CD4-positive, alpha-beta T cell (primary cell): ENCODE data around the gene MRPL19. TPM values are rescaled to one million over a fixed set of nuclear protein-coding genes. Genes with fewer than 3 reads are reported as not detected.

Experiments
- ATAC-seq: fragments of 200-7000 bp; cut with Tn5 transposase; one replicate; pipeline ENCODE4 v1.10.0; 2022; ENCODE audit warnings: mild to moderate bottlenecking; ENCODE audit not compliant: poor library complexity
- CTCF ChIA-PET: fragments of 350-600 bp; sonication (Branson Sonifier 250); formaldehyde crosslinking; loops from one replicate; lab custom pipeline; 2021; ENCODE audit warnings: antibody characterized with exemption, inconsistent platforms; lab: Charles Lee
- POLR2A ChIA-PET: fragments of 350-600 bp; sonication (Branson Sonifier 250); formaldehyde crosslinking; loops from one replicate; lab custom pipeline; 2021; ENCODE audit warnings: antibody characterized with exemption, inconsistent platforms; lab: Charles Lee
- DNase-seq, 14 experiments: peaks; one replicate each; pipeline ENCODE4 v3.0.0-alpha.2; 2013 to 2020; ENCODE audit warnings: mixed read lengths in 2 of 14
- H3K27ac ChIP-seq, 2 donors: one replicate each; pipeline versions ENCODE4 v1.5.1 to v1.7.0; 2013; ENCODE audit warnings: low read length in 2 of 2, low read depth in 1 of 2, mild to moderate bottlenecking in 1 of 2
- H3K27me3 ChIP-seq, 2 experiments: 1 replicate in 1 of 2; 2 replicates in 1 of 2; pipeline versions ENCODE4 v1.6.1 to v1.7.0; 2013; ENCODE audit warnings: low read length in 2 of 2, control low read depth in 1 of 2, mild to moderate bottlenecking in 1 of 2, moderate library complexity in 1 of 2; ENCODE audit not compliant: insufficient read depth in 2 of 2, control insufficient read depth in 1 of 2
- H3K36me3 ChIP-seq: one replicate; pipeline ENCODE4 v1.6.1; 2013; ENCODE audit warnings: low read length, control low read depth; ENCODE audit not compliant: insufficient read depth
- H3K4me1 ChIP-seq: one replicate; pipeline ENCODE4 v1.6.1; 2013; ENCODE audit warnings: low read length, control low read depth; ENCODE audit not compliant: insufficient read depth
- H3K4me3 ChIP-seq: one replicate; pipeline ENCODE4 v1.5.1; 2013; ENCODE audit warnings: mild to moderate bottlenecking, low read length, moderate library complexity
- H3K9me3 ChIP-seq, 2 experiments: 1 replicate in 1 of 2; 2 replicates in 1 of 2; pipeline versions ENCODE4 v1.6.1 to v1.7.0; 2013; ENCODE audit warnings: low read length in 2 of 2, mild to moderate bottlenecking in 2 of 2, control low read depth in 1 of 2, moderate library complexity in 1 of 2; ENCODE audit not compliant: control insufficient read depth in 1 of 2, insufficient read depth in 1 of 2
- H3K27ac Mint-ChIP-seq: one replicate; pipeline ENCODE4 v1.8.0; 2020; ENCODE audit warnings: mixed read lengths
- H3K27me3 Mint-ChIP-seq: one replicate; pipeline ENCODE4 v1.8.0; 2021; ENCODE audit warnings: mixed read lengths
- H3K36me3 Mint-ChIP-seq: one replicate; pipeline ENCODE4 v1.8.0; 2021; ENCODE audit warnings: low read depth, mixed read lengths
- H3K4me1 Mint-ChIP-seq: one replicate; pipeline ENCODE4 v1.8.0; 2021; ENCODE audit warnings: low read depth, mixed read lengths
- H3K4me3 Mint-ChIP-seq: one replicate; pipeline ENCODE4 v1.8.0; 2020; ENCODE audit warnings: mild to moderate bottlenecking, mixed read lengths
- H3K9me3 Mint-ChIP-seq: one replicate; pipeline ENCODE4 v1.8.0; 2020; ENCODE audit warnings: mixed read lengths
- CTCF ChIP-seq: fragments of 200-600 bp; IDR thresholded peaks from one replicate; pipeline ENCODE4 v1.8.0; 2022; ENCODE audit warnings: antibody characterized with exemption, mild to moderate bottlenecking
- intact Hi-C, 2 experiments: fragments of 100-400 bp; cut with DNase I in 1 of 2; cut with micrococcal nuclease in 1 of 2; formaldehyde crosslinking; loops; one replicate each; pipeline versions ENCODE4 v1.15.1 to v1.9.0; 2023 to 2025; cut with DNase I, micrococcal nuclease
- total RNA-seq, 174 experiments: library from RNA in 2 of 174; stranded (reverse) in 2 of 174; gene quantifications; one replicate each; pipeline ENCODE4 v1.2.3 and lab custom pipeline; 2021 to 2026

Gene MRPL19
- total RNA-seq, 2 experiments from 2014 or later: 10.7 to 14.9 TPM

DNA sequence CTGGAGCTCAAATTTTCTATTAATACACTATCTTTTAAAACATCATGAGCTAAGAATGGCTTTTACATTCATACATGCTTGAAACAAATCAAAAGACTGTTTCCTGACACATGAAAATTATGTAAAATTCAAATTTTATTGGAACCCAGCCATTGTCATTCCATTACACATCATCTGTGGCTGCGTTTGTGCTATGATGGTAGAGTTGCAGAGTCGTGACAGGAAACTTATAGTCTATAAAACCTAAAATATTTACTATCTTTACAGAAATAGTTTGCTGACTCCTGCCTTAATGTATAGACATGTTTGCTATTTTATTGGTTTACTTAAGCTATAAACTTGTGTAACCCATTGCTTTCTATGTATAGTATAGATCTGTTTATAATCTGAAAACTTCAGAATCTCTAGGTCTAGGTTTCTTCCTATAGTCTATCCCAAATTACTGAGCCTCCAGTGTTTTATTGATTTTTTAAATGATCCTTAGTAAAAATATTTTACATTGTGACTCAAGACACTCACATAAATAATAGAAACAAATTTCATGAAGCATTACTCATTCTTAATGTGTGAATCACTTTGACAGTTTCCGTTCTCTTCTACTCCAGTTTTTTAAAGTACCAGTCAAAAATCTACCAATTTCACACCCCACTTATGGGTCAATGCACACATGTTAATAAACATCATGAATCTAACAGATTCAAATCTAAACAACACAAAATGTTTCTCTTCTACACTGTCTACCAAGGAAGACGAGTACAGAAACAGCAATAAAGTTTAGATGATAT lies 26.4 kb upstream of the MRPL19 start:
- ATAC-seq: no peak
- ChIA-PET CTCF (no interaction called here), POLR2A (interaction anchor here (0.7 kb wide), 1 partner anchor 618 kb away, joined by 3 read pairs; no protein-coding TSS in a partner anchor)
- TF ChIP-seq CTCF: no peak
- Mint-ChIP-seq H3K4me1 (no peaks in the 10 kb centered on the region), H3K4me3 (no peak overlapping the region), H3K27ac (no peak overlapping the region), H3K27me3 (peaks cover 26% of the 10 kb centered on the region), H3K9me3 (peaks cover 2% of the 10 kb centered on the region), H3K36me3 (no peaks in the 10 kb centered on the region)
- Histone ChIP-seq H3K4me1 (no peaks in the 10 kb centered on the region), H3K9me3 (no peaks in the 10 kb centered on the region), H3K27me3 (peaks cover 2 to 10% of the 10 kb centered on the region in 2 experiments), H3K4me3 (no peak overlapping the region), H3K27ac (no peak overlapping the region), H3K36me3 (no peaks in the 10 kb centered on the region)
- intact Hi-C loops: loop anchor here in 1 of 2 experiments (10.0 kb wide), 1 partner anchor 925 kb away; no protein-coding TSS in a partner anchor
- no peak for DNase-seq

DNA sequence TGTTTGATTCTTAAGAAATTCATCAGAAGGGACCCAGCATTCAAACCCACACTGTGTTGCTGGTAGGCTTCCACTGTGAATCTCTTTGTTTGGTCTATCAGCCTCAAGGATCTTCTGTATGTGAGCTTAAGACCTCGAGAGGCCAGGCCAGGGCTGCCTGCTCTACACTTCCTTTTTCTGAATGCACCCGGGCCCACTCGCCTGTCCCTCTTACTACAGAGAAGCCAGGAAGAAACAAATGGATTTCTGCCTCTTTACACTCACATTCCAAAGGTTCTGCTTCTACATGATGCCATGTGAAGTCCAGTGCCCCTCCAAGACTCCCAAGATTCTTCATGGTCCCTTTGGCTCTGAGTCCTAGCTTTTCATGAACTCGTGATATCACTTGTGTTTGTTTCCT lies 25.4 kb upstream of the MRPL19 start:
- ATAC-seq: no peak
- Mint-ChIP-seq H3K27ac (no peak overlapping the region), H3K4me1 (no peaks in the 10 kb centered on the region), H3K36me3 (no peaks in the 10 kb centered on the region), H3K4me3 (no peak overlapping the region), H3K9me3 (peaks cover 2% of the 10 kb centered on the region), H3K27me3 (peaks cover 34% of the 10 kb centered on the region)
- H3K4me1 ChIP-seq: no peaks in the 10 kb centered on the region
- DNase-seq: no peak
- CTCF ChIA-PET: no interaction called here
- intact Hi-C loops: loop anchor here in 1 of 2 experiments (10.0 kb wide), 1 partner anchor 926 kb away; no protein-coding TSS in a partner anchor
- no peak overlapping the region for H3K27ac ChIP-seq
- H3K9me3 ChIP-seq: no peaks in the 10 kb centered on the region
- H3K4me3 ChIP-seq: no peak overlapping the region
- no peak for TF ChIP-seq CTCF
- POLR2A ChIA-PET: no interaction called here
- peaks cover 2 to 15% of the 10 kb centered on the region in 2 experiments for H3K27me3 ChIP-seq
- H3K36me3 ChIP-seq: no peaks in the 10 kb centered on the region

DNA sequence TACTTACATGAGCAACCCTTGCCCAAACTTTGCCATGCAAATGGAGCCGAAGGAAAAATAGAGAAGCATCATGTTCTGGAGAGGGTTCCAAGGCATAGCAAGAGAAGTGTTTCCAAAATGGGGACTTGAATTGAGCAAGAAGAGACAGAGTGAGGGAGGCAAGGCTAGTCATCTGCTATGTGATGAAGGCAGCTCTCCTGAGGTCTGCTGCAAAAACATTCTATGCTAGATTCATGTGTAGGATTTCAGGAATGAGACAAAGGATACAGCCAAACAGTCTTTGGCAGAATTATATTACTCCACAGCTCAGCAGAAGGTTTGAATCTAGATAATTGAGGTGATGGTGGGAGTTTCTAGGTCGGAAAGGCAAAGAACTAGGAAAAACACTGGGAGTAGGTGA lies 24.1 kb upstream of the MRPL19 start:
- no peaks in the 10 kb centered on the region for H3K36me3 Mint-ChIP-seq
- H3K4me3 Mint-ChIP-seq: no peak overlapping the region
- H3K27me3 Mint-ChIP-seq: peaks cover 42% of the 10 kb centered on the region
- Histone ChIP-seq H3K36me3 (no peaks in the 10 kb centered on the region), H3K9me3 (no peaks in the 10 kb centered on the region), H3K27ac (no peak overlapping the region), H3K4me3 (no peak overlapping the region), H3K4me1 (no peaks in the 10 kb centered on the region), H3K27me3 (peaks cover 4 to 15% of the 10 kb centered on the region in 2 experiments)
- ChIA-PET CTCF (no interaction called here), POLR2A (no interaction called here)
- DNase-seq (no peak), ATAC-seq (no peak)
- no peaks in the 10 kb centered on the region for H3K4me1 Mint-ChIP-seq
- intact Hi-C loops: loop anchor here in 1 of 2 experiments (10.0 kb wide), 1 partner anchor 928 kb away; no protein-coding TSS in a partner anchor
- no peak for TF ChIP-seq CTCF
- H3K27ac Mint-ChIP-seq: no peak overlapping the region
- H3K9me3 Mint-ChIP-seq: no peaks in the 10 kb centered on the region
